Measurements from ENCODE around the gene HSPG2.

- no peak for TF ChIP-seq POLR2A (IDR thresholded peaks at IDR 0.05)
- TF ChIP-seq, protein P1, sequence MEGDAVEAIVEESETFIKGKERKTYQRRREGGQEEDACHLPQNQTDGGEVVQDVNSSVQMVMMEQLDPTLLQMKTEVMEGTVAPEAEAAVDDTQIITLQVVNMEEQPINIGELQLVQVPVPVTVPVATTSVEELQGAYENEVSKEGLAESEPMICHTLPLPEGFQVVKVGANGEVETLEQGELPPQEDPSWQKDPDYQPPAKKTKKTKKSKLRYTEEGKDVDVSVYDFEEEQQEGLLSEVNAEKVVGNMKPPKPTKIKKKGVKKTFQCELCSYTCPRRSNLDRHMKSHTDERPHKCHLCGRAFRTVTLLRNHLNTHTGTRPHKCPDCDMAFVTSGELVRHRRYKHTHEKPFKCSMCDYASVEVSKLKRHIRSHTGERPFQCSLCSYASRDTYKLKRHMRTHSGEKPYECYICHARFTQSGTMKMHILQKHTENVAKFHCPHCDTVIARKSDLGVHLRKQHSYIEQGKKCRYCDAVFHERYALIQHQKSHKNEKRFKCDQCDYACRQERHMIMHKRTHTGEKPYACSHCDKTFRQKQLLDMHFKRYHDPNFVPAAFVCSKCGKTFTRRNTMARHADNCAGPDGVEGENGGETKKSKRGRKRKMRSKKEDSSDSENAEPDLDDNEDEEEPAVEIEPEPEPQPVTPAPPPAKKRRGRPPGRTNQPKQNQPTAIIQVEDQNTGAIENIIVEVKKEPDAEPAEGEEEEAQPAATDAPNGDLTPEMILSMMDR (IDR thresholded peaks at IDR 0.05): no peak
- no peak for TF ChIP-seq EP300 (IDR thresholded peaks at IDR 0.05)
These were observed 57.0 kb downstream of the HSPG2 start for GRCh38 chr1:21879928-21880618.

All from ovary (tissue), 3 donors.